Occipital lobe (tissue), 2 donors: ENCODE data around the gene KLHDC7A. TPM values are rescaled to one million over a fixed set of nuclear protein-coding genes. Genes with fewer than 3 reads are reported as not detected.
"Not testable (repeated sequence)": the region's sequence is repeated elsewhere in the genome, so short reads cannot be mapped to it uniquely, and the experiment has no call there.

Experiments used
- DNase-seq: peaks from one replicate; lab custom pipeline; 2025; lab: John Stamatoyannopoulos, UW
- total RNA-seq: library from RNA; depleted of rRNA; stranded (reverse); fragments of >200 nt; gene quantifications from one replicate; pipeline ENCODE4 v1.2.3, GENCODE V29; 2014

Gene KLHDC7A
- total RNA-seq = 0.16 TPM

DNA sequence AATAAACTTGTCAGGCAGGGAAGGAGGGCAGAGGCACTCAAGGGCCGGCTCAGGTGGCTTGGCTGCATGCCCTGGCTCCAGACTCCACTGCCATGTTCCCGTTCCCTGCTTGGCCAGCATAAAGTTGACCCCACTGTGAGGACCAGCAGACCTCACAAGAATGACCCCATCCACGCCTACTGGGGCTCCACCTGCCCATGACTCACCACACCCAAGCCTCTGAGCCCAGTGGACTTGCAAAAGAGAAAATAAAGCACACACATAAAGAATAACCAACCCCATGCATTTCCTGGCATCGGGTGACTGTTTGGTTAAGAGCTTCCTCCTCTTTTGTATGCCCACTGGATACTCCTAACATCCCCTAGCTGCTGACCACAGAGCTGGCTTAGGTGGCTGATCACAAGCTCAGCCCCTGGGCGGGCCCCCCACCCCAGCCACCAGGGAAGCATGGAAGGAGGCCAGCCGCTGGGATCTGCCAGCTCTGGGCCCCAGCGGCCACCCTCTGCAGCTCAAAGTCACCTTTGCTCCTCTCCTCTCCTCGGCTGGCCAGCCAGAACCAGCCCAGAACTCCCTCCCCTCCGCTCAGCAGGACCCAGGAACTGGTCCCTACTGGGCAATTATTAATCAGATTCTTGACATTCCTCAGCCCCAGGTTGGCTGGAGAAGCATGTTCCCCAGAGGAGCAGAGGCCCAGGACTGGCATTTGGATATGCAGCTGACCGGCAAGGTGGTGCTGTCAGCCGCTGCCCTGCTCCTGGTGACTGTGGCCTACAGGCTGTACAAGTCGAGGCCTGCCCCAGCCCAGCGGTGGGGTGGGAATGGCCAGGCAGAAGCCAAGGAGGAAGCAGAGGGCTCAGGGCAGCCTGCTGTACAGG, at the start of gene KLHDC7A:
Gene KLHDC7A (plus strand): TSS at position 616 of the 875 bp plus-strand sequence. CDS start 52 bp downstream, at position 668.
- DNase-seq = peak; percentile 12

DNA sequence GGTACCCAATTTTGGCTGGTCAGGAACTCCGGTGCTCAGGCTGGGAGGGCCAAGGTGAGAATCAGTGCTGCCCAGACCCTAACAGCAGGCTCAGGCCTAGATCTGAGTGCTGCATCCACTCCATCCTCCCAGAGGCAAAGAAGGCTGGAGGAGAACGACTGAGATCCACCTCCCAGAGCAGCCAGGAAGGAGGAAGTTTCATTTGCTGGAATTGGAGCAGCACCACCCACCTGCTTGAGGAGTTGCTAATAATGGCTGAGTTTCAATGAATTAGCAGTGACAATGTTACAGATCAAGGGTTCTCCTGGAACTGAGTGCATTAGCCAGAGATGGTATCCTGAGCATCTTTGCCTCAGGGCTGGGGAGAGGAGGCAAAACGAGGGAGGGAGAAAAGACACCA, 46.7 kb upstream of the KLHDC7A start:
- DNase-seq = no peak

DNA sequence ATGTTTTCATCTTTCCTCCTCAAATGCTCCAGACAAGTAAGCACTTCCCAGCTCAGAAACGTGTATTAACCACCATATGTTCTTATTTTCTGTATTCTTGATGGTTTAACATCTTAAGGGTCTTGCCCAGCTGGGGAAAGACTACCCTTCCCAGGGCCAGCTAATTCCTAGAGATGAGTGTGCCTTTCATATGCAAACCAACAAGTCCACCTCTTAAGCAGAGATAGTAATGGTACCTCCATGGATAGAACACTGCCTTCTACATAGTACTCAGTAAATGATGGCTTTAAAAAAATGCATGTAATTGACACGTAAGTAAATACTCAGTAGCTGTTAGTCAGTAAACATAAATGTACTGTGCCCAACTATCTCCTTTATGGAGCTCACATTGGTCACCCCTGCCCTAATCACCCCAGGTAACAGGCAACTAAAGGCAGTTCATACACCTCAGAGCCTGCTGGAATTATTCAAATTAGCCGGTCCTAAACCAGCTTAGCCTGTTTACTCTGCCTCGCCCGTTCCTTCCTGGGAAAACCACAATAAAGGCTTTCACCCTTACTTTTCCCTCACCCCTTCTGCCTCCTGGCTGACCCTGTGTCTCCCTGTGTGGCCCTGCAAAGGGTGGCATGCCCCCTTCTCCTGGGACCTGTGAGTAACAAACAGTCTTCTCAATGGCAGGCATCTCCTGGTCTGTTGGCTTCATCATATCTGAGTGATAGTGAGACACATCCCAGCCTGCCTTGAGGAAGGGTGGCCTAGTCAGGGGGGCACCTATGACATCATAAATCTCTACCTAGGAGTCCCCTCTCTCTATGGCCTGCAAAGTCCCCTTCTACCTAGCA, 40.1 kb upstream of the KLHDC7A start:
- DNase-seq = no peak

DNA sequence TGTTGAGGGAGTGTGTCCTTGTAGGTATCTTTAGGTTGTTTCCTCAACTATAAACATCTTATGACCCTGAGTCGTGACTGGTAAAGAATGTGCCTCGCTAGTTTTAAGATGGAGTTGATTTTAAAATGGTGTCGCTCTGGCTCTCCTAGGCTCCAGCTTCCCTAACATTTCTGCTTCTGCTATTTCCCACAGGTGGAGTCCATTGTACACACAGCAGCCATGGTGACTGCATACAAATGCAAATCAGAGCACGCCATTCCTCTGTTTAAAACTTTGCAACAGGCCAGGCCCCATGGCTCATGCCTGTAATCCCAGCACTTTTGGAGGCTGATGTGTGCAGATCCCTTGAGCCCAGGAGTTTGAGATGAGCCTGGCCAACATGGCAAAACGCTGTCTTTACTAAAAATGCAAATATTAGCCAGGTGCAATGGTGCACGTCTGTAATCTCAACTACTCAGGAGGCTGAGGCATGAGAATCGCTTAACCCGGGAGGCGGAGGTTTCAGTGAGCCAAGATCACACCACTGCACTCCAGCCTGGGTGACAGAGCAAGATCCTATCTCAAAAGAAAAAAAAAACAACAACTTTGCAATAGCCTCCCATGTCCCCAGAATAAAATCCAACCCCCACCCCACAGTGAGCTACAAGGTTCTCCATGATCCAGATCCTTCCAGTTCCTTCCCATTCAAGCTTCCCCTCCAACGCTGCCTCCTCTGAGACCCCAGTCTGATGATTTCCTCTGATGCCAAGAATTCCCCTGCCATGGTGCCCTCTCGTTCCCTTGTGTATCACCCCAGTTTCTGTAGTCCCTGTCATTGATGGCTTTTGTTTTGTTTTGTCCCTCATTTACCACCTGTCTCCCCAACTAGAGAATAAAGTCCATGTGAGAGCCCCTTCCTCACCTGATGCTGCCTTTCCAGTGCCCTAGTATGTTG, 36.9 kb upstream of the KLHDC7A start:
- DNase-seq = no peak

DNA sequence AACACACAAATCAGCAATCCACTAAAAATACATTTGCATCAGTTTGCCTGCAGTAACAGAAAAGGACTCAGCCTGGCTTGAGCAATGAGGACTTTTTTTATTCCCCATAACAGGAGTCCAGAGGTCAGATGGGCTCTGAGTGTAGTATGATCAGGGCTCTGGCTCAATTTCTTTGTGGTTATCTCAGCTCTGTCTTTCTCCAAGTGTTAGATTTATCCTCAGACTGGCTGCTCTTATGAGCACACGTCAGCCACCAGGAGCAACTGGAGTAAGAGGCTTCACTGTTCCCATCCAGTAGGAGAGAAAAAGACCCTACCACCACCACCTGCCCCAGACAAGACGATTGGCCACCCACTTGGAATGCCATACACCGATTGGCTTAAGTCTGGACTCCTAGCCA, 36.2 kb upstream of the KLHDC7A start:
- DNase-seq = no peak

DNA sequence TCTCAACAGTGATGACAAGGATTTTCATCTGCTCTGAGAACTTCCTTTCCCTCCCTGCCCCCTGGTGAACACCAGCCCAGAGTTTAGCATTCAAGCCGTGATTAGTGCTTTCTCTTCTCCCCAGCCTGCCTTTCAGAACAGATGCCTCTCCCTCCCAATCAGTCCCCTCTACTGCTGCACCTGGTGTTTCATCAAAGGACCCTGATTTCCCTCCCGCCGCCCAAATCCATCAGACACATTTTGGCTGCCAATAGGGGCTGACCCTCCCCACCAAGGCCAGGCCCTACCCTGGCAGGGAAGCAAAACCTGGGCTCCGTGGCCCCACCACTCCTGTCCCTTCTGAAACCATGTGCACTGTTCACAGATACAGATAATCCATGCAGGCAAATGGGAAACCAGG, 34.0 kb upstream of the KLHDC7A start:
- no peak for DNase-seq

DNA sequence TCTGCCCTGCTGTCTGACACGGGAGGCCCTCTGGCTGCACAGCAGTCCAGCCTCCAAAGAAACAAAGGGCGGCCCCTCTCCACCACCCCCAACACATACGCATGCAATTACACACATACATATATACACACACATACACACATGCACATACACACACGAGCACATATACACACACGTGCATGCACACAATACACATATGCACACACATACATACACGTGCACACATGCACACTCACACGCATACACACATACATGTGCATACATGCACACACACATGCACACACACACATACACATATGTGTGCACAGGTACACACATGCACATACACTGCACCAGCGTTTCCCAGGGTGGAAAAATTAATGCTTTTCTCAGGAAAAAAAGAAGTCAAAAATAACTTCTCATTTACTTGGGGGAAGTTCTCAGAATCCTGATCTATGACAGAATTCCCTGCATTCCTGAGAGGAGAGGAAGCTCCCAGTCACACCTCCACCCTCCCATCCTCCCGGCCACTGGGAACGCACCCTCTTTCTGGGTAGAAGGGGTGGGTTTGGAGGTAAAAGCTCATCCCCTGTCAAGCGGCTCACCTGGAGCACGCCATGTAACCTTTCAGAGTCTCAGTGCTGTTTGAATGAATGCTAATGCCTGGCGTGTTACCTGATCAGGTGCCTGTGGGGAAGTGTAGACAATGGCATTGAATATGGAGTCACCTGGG, 33.1 kb upstream of the KLHDC7A start:
- DNase-seq = no peak

DNA sequence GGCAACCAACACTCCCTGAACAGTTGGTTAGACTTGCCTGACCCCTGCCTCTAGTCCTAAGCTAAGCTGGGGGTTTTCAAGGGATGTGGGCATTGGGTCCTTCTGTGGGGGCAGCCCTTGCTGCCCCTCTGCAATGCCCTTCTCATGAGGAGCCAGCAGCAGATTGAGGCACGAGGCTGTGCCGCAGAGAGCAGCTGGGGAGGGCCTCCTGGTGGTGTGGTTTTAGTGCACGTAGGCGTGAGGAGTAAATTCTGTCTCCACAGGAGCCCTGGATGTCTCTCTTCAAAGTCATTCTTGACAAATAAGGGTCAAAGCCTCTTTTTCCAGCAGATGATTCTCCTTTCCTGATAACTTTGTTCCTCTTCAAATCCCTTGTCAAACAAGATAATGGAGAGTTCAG, 31.8 kb upstream of the KLHDC7A start:
- DNase-seq = no peak

DNA sequence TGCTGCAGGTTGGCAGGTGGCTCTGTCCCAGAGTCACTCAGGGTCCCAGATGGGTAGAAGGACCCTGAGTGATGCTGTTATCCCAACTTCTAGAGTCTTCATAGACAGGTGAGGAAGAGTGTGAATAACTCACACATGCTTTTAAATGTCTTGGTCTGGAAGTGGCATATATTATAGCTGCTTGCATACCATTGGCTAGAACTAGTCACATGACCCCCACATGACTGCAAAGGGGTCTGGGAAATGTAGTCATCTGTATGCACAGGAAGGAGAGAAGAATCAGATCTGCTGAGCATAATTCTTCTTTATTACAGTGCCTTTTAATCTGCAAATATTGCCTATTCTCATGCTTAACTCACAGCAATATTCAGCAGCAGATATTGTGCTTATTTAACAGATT, 28.2 kb upstream of the KLHDC7A start:
- no peak for DNase-seq

DNA sequence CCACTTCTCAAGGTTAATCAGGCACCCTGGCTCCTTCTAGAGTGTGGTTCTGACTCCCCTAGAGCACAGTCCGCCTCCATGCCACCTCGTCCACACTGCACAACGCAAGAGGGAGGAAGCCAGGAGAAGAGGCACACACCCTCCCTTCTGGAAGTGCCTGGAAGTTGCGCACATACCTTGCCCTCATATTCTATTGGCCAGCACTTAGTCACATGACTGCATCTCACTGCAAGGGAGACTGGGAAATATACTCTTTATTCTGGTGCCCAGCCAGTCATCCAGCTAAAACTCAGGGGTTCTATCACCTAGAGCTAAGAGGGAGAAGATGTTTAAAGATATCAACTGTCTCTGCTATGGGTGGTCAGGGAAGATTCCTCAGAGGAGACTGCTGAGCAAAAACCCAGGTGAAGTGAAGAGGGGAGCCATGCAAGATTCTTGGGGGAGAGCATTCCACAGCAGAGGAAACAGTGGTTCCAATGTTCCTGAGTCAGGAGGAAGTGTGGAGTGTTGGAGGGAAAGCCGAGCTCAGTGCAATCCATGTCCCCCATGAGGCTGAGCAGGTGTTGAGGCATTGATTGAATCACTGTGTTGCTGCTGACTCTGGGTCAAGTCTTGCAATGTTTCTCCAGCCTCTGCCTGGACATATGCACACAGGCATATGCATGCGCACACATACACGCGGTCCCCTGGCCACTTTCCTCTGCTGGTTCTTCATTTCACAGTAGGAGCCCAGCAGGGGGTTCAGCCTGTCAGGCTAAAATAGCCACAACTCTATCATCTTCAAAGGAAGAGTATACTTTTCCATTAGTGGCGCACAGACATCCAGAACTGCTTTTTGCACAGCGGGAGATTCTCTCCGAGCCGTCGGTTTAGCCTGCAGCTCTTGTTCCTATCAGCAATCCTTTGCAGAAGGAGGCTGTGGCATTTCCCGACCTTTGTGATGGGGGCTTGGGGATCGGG, 22.3 kb upstream of the KLHDC7A start:
- DNase-seq = no peak

DNA sequence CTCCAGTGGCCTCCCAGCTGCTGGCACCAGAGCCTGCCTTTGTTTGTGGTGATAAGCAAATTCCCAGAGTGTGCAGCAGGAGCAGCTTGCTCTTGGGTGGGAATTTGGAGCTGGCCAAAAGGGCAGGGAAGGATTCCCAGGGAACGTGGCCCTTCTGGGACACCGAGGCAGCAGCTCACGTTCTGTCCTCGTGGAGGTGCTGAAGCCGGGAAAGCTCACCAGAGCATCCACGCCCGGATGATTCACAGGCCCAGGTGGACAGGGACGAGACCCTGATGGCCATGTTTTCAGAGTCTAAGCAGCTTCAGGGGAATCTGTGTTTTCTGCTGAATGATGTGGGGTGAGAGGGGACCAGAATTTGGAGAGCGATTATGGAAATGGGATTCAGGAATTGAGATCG, 19.1 kb upstream of the KLHDC7A start:
- DNase-seq = no peak

DNA sequence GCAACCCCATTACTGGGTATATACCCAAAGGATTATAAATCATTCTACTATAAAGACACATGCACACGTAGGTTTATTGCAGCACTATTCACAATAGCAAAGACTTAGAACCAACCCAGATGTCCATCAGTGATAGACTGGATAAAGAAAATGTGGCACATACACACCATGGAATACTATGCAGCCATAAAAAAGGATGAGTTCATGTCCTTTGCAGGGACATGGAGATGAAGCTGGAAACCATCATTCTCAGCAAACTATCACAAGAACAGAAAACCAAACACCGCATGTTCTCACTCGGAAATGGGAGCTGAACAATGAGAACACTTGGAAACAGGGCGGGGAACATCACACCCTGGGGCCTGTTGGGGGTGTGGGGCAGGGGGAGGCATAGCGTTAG, 18.2 kb upstream of the KLHDC7A start:
- not testable (repeated sequence) for DNase-seq

DNA sequence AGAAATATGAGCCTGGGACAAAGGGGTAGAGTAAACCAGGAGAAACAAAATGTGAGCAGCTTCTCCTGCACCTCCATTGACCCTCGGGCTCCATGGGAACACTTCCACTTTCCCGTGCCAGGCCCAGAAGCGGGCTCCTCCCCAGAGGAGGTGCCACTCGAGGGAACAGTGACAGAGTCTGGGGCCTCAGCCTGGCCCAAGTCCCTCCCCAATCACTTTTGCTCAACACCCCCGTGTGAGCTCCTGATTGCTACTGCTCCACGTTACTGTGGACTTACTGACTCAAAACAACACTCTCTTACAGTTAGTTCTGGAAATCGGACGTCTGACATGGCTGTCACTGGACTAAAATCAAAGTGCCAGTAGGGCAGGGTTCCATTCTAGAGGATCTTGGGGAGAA, 17.7 kb upstream of the KLHDC7A start:
- no peak for DNase-seq

DNA sequence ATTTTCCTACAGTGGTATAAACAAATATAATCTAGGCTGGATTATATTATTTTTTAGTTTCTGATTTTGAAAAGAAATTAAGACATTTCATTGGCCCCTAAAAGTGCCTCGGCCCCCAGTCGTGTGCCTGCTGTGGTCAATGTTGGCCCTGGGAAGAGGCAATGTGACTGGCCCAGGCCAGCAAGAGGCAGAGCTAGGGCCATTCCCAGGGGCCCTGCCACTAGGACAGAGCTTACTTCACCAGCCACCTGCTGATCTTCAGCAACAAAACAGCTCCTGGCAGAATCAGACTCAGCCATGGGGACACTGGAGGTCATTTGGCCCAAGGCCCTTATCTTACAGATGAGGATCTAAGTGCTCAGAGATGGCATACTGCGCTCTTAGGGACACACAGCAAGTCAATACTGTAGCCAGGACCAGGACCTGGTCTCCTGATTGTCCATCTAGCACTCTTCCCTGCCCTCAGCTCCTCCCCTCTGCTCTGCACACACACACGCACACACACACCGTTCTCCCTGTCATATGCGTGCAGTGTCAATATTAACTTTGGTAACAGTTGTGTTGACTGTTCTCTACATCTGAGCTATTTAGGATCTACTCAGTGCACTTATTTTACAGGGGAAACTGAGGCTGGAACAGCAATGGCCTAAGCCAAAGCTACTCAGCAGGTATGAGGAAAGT, 16.6 kb upstream of the KLHDC7A start:
- no peak for DNase-seq

DNA sequence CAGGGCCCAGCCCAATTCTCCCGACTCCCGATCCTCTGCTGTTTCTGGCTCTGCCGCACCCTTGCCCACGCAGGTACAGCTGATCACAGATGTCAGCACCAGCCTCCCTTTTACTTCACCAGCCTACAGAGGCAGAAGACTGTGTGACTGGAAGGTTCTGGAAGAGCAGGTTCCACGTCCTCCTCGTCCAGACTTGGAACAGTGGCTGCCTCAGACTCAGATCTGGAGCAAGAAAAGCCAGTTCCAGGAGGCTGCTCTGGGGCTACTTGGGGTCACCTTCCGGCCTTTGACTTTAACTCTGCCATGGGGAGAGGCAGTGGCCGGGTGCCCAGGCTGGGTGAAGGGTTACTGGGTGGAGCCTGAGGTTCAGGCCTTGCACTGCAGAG, 16.1 kb upstream of the KLHDC7A start:
- DNase-seq = no peak

DNA sequence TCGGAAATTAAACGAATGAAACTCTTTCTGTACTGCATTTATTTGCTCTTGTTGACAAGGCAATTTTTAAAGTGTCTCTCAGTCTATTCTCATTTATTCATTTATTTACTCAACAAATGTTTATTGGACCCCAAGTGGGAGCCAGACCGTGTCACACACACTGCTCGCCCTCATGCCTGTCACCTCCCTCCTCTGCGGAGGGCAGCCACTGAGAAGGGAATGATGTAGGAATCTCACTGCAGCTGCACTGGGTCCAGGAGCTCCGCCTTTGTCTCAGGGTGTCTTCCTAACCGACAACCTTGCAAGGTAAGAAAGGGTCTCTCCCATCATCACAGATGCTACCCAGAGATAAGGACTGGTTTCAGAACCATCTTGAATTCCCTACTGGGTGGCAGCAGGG, 14.1 kb upstream of the KLHDC7A start:
- DNase-seq = no peak

DNA sequence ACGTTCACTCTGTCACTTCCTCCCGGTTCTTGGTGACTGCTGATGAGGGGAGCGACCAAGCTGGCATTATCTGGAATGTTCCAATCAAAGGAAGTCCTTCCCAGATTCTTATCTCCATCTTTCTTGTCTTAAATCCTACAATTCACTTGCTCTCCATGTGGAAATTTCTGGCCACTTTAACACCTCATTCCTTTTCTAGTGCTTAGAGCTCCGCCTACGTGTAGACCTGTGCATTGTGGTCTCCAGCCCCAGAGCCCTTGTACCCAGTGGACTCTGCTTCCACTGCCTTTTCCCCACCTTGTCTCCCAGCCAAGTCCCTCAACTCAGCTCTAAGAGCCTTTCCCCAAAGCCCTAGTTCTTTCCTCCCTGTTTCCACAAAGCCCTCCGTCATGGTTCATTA, 12.2 kb upstream of the KLHDC7A start:
- no peak for DNase-seq

DNA sequence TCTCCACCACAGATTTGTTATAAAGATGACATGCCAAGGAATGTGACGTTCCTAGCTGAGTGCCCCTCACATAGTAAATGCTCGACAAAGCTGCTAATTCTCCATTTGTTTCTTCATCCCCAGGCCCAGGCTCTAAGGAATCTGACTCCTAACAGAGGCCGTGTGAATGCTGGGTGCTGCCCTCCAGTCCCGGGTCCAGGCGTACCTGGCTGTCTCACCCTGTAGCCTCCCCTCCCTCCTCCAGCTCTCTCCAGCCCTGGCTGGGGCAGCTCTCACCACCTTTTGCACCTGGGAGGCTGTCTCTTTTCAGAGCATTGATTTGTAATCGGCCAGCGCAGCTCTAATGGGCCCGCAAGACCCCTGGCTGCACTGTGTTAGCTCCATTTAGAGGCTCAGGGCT, 11.2 kb upstream of the KLHDC7A start:
- DNase-seq = no peak

DNA sequence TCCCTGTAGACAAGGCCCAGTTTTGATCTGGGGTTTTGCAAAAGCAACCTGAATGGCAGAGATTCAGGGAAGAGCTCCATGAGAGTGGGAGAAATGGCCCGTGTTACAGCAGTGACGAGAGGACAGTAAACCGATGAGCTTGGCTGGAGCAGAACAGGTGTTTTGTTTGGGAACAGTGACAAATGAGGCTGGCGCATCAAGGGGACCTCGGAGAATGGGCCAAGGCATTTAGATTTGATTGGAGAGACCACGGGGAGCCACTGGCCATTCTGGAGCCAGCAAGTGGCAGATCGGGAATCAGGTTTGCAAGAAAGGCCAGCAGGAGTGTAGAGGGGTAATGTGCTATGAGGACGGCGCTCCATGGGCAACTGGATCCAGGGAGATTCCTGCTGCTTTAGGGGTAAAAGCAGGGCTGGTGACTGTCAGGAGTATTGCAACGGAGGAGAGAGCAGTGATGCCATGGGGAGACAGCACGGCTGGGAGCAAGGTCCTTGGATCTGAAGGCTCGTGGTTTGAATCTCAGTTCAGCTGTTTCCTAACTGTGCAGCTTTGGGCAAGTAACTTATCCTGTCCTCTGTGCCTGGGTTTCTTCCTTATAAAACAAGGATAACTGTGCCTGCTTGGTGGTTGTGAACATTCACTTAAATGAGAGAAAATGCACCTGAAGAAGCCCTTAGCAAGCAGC, 9.9 kb upstream of the KLHDC7A start:
- no peak for DNase-seq
